Activated T-helper 17 cell treated with anti-CD3 and anti-CD28 coated beads, Interleukin-2, amount 50 U/mL, for 72 hours (primary cell): ENCODE results near the gene PMF1. TPM values are rescaled to one million over a fixed set of nuclear protein-coding genes. Genes with fewer than 3 reads are reported as not detected.

Experiments used
- ATAC-seq: fragments of 150-1000 bp; cut with Tn5 transposase; replicated peaks from 2 replicates; pipeline ENCODE4 v1.10.0; 2021; ENCODE audit warnings: mild to moderate bottlenecking, moderate library complexity
- H3K27ac Mint-ChIP-seq: one replicate; pipeline ENCODE4 v1.8.0; 2022; ENCODE audit warnings: mixed read lengths
- H3K27me3 Mint-ChIP-seq: one replicate; pipeline ENCODE4 v1.8.0; 2022; ENCODE audit warnings: mixed read lengths
- H3K36me3 Mint-ChIP-seq: one replicate; pipeline ENCODE4 v1.8.0; 2022; ENCODE audit warnings: low read depth, mild to moderate bottlenecking, mixed read lengths
- H3K4me1 Mint-ChIP-seq: one replicate; pipeline ENCODE4 v1.8.0; 2022; ENCODE audit warnings: mixed read lengths
- H3K4me3 Mint-ChIP-seq: one replicate; pipeline ENCODE4 v1.8.0; 2022; ENCODE audit warnings: mild to moderate bottlenecking, mixed read lengths
- H3K9me3 Mint-ChIP-seq: one replicate; pipeline ENCODE4 v1.8.0; 2022; ENCODE audit warnings: mixed read lengths
- total RNA-seq, 2 donors: library from RNA; stranded (reverse); gene quantifications; one replicate each; pipeline ENCODE4 v1.2.3, GENCODE V29; 2022

PMF1 gene
- total RNA-seq, 2 donors from 2014 or later, result 85.6 to 87.3 TPM

GRCh38 chr1:156253634-156254033 is 40.8 kb downstream of the PMF1 start:
- H3K27ac Mint-ChIP-seq, result peak overlapping the region; percentile 88
- H3K4me3 Mint-ChIP-seq, result no peak overlapping the region
- H3K36me3 Mint-ChIP-seq, result peaks cover 76% of the 10 kb centered on the region
- H3K9me3 Mint-ChIP-seq, result no peaks in the 10 kb centered on the region
- H3K4me1 Mint-ChIP-seq, result peaks cover 11% of the 10 kb centered on the region
- no peaks in the 10 kb centered on the region for H3K27me3 Mint-ChIP-seq
- no peak for ATAC-seq

DNA sequence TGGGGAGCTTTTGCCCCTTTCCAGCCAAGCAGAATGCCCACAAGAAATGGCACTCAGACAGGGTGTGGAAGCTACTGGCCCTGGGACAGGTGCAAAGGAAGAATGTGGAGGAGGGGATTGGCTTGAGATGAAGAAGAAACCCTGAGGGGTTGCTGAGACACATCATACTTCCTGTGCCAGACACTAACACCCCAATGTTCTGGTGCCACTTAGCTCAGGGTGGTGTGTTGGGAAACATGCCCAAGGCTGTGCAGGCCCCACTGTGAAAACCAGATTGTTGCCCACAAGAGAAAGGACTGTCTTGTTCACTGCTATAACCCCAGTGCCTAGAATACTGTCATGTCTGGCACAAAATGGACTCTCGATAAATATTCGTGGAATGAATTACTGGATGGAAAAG is 44.9 kb downstream of the PMF1 start:
- H3K36me3 Mint-ChIP-seq, result peaks cover 91% of the 10 kb centered on the region
- no peaks in the 10 kb centered on the region for H3K9me3 Mint-ChIP-seq
- H3K27ac Mint-ChIP-seq, result no peak overlapping the region
- H3K4me3 Mint-ChIP-seq, result no peak overlapping the region
- H3K27me3 Mint-ChIP-seq, result no peaks in the 10 kb centered on the region
- ATAC-seq, result no peak
- H3K4me1 Mint-ChIP-seq, result peaks cover 12% of the 10 kb centered on the region

- no peak overlapping the region for H3K4me3 Mint-ChIP-seq
- no peaks in the 10 kb centered on the region for H3K27me3 Mint-ChIP-seq
- H3K4me1 Mint-ChIP-seq, result peaks cover 7% of the 10 kb centered on the region
- no peak overlapping the region for H3K27ac Mint-ChIP-seq
- ATAC-seq, result no peak
- H3K9me3 Mint-ChIP-seq, result no peaks in the 10 kb centered on the region
- H3K36me3 Mint-ChIP-seq, result peaks cover 91% of the 10 kb centered on the region
Measured at GRCh38 chr1:156258859-156259258, 46.1 kb downstream of the PMF1 start.

DNA sequence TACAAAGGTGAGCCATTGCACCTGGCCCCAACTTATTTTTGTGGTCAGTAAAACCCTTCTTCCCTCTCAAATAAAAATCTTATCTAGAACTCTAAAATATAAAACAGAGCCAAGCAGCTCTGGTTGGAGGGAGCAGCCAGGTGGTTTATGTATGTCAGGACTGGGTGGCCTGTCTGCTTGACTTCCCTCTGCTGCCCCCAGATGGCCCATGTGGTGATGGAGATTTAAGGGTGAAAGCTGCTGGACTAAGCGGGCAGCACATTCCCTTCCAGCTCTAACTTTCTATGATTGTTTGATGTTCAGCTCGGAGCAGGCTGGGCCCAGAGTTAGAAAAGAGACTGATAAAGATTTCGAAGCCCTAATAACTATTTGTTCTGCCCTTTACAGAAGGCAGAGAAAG is 47.0 kb downstream of the PMF1 start:
- H3K9me3 Mint-ChIP-seq, result no peaks in the 10 kb centered on the region
- no peak overlapping the region for H3K4me3 Mint-ChIP-seq
- ATAC-seq, result no peak
- H3K36me3 Mint-ChIP-seq, result peaks cover 93% of the 10 kb centered on the region
- H3K4me1 Mint-ChIP-seq, result peaks cover 4% of the 10 kb centered on the region
- H3K27ac Mint-ChIP-seq, result peak overlapping the region; percentile 84
- no peaks in the 10 kb centered on the region for H3K27me3 Mint-ChIP-seq

GRCh38 chr1:156260896-156261295 is 48.1 kb downstream of the PMF1 start:
- peaks cover 100% of the 10 kb centered on the region for H3K36me3 Mint-ChIP-seq
- H3K27ac Mint-ChIP-seq, result peak overlapping the region; percentile 84
- ATAC-seq, result no peak
- peaks cover 4% of the 10 kb centered on the region for H3K4me1 Mint-ChIP-seq
- no peaks in the 10 kb centered on the region for H3K27me3 Mint-ChIP-seq
- H3K4me3 Mint-ChIP-seq, result no peak overlapping the region
- no peaks in the 10 kb centered on the region for H3K9me3 Mint-ChIP-seq

DNA sequence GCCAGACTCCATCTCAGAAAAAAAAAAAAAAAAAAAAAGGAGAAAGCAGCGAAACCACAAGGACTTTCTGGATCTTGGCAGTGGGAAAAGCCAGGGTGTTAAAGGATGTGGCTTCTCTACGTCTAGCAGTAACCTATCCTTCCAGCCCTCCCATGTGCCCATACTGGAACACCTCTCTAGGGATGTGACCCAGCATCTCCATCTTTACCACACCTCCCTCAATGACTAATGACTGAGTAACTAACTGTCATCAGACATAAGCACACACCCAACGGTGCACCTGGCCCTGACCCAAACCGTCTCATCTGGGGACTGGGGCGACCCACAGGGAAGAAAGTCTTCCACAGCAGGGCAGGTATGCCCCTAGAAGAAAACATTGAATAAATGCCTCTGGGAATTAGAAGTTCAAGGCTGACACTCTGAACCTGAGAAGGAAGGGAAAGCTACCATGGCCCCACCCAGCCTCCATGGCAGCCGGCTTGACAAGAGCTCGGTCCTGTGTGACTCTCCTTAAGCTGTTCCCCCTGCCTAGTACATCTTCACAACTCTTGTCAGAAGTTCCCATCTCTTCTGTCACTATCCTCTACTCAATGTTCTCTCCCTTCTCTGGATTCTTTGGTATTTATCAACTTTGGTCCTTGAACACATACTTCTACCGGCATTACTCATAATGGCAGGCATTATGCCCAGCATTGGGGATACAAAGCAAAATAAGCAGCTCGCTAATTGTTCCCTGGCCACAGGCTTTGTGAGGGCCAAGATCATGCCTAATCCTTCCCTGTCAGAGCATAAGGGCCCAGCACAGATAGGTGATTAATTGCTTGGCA is 49.9 kb downstream of the PMF1 start:
- no peak overlapping the region for H3K4me3 Mint-ChIP-seq
- H3K36me3 Mint-ChIP-seq, result peaks cover 100% of the 10 kb centered on the region
- peaks cover 4% of the 10 kb centered on the region for H3K4me1 Mint-ChIP-seq
- H3K27ac Mint-ChIP-seq, result peak overlapping the region; percentile 14
- H3K9me3 Mint-ChIP-seq, result no peaks in the 10 kb centered on the region
- peak; percentile 93 for ATAC-seq
- H3K27me3 Mint-ChIP-seq, result no peaks in the 10 kb centered on the region

DNA sequence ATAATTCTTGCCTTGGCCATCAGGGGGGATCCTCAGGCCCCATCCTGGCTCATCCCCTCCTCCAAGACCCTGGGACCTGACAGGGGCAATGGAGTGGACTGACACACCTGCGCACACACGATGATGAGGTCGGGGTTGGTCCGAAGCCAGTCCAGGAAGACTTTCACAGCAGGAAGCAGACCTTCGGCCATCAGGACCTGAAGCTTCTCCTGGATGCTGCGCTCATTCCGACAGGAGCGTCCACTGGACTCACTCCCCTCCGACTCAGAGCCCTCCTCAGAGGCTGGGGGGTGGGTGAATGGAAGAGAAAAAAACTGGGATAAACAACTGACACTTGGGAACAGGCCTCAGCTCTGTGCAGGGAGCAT is 50.5 kb downstream of the PMF1 start:
- no peak for ATAC-seq
- Mint-ChIP-seq H3K4me3 (no peak overlapping the region), H3K27me3 (no peaks in the 10 kb centered on the region), H3K9me3 (no peaks in the 10 kb centered on the region), H3K36me3 (peaks cover 100% of the 10 kb centered on the region), H3K27ac (peak overlapping the region; percentile 14), H3K4me1 (peaks cover 4% of the 10 kb centered on the region)

DNA sequence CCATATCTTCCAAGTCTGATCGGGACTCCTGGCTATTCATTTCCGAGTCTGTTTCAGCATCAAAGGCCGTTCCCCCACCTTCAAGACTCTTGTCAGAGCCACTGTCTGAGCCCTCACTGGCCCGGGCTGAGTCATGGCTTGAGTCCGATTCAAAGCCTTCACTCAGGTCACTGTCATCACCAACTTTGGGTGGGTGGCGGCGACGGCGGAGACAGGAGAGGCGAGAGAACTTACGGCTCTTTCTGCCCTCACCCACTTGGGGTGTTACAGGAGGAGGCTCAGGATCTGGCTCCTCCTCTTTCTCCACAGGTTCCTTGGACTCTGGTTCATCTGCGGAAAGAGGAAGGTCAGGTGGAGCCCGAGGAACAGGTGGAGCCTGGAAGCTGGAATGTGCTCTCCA is 53.2 kb downstream of the PMF1 start:
- peaks cover 2% of the 10 kb centered on the region for H3K4me1 Mint-ChIP-seq
- no peak overlapping the region for H3K4me3 Mint-ChIP-seq
- H3K9me3 Mint-ChIP-seq, result no peaks in the 10 kb centered on the region
- H3K36me3 Mint-ChIP-seq, result peaks cover 100% of the 10 kb centered on the region
- ATAC-seq, result no peak
- H3K27me3 Mint-ChIP-seq, result no peaks in the 10 kb centered on the region
- no peak overlapping the region for H3K27ac Mint-ChIP-seq

DNA sequence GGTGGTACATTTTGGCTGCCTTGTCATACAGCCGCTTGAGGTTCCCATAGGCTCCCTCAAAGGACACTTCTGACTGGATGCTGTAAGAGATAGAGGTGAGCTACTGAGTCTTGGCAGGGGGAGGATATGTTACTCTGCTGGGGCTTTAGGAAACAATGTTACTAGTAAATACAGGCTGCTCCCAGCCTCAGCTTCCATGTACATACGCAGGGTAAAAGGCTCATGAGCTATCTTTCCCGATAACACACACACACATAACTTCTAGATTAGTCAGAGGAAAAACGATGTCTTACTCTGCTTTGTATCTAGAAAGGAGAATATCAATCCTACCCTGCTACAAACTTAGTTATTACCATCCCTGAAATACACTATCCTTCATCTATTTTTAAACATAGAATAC is 55.5 kb downstream of the PMF1 start:
- ATAC-seq, result no peak
- Mint-ChIP-seq H3K9me3 (no peaks in the 10 kb centered on the region), H3K27ac (no peak overlapping the region), H3K36me3 (peaks cover 100% of the 10 kb centered on the region), H3K27me3 (no peaks in the 10 kb centered on the region), H3K4me3 (no peak overlapping the region), H3K4me1 (no peaks in the 10 kb centered on the region)

DNA sequence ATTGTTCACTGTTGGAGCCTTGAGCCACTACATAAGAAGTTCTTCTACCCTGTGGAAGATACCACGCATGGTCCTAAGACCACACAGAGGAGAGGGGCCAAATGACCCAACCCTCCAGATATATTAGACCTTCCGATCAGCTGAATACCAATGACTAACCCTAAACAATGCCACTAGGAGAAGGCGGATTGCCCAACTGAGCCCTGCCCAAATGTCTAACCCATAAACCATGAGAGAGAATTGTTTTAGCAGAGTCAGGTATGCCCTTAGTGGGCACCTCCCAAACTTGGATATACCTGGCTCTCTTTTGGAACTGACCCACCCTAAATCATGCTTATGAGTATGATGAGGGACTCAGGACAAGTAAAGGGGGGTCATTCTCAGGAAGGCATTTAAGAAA is 57.5 kb downstream of the PMF1 start:
- Mint-ChIP-seq H3K4me1 (no peaks in the 10 kb centered on the region), H3K4me3 (no peak overlapping the region), H3K27me3 (no peaks in the 10 kb centered on the region), H3K9me3 (no peaks in the 10 kb centered on the region), H3K36me3 (peaks cover 100% of the 10 kb centered on the region), H3K27ac (no peak overlapping the region)
- no peak for ATAC-seq

DNA sequence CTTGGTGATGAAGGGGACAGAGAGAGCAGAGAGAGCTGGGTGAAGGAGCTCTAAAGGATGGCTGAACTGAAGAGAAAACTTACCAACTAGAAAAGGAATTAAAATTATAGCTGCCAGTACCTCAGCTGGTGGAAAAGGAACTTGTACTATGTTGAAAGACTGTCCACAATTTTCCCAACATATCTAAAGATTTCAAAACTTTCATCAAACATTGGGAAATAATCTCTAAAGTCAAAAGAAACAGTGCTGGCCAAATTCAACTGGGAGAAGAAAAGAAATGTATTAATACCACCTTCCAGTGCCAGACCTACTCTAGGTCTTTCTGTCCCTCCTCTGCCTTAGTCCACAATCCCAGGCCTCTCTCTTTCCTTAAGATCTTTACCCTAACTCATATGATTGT is 63.7 kb downstream of the PMF1 start:
- peaks cover 99% of the 10 kb centered on the region for H3K36me3 Mint-ChIP-seq
- no peak for ATAC-seq
- H3K9me3 Mint-ChIP-seq, result no peaks in the 10 kb centered on the region
- H3K4me3 Mint-ChIP-seq, result no peak overlapping the region
- H3K4me1 Mint-ChIP-seq, result peaks cover 14% of the 10 kb centered on the region
- H3K27ac Mint-ChIP-seq, result no peak overlapping the region
- no peaks in the 10 kb centered on the region for H3K27me3 Mint-ChIP-seq

DNA sequence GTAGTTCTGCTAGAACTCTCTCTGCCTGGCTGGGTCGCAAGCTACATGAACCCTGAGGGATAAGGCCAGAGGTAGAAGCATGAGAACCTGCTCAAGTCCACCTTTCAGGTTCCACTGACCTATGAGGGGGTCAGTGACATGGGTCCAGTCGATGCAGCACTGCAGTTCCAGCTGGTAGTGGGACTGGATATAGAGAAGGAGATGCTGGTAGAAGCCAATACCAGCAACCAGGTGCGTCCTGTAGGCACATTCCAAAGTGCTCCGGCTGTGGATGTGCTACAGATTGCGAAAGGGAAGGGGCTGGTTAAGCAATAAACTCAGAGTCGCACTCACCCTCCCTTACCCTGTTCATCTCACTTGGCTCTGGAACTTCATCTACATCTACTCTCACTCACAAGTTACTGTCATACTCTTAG is 64.2 kb downstream of the PMF1 start:
- H3K9me3 Mint-ChIP-seq, result no peaks in the 10 kb centered on the region
- H3K4me1 Mint-ChIP-seq, result peaks cover 14% of the 10 kb centered on the region
- H3K4me3 Mint-ChIP-seq, result no peak overlapping the region
- peaks cover 99% of the 10 kb centered on the region for H3K36me3 Mint-ChIP-seq
- no peak for ATAC-seq
- no peak overlapping the region for H3K27ac Mint-ChIP-seq
- H3K27me3 Mint-ChIP-seq, result no peaks in the 10 kb centered on the region

GRCh38 chr1:156279837-156280236 is 67.0 kb downstream of the PMF1 start:
- Mint-ChIP-seq H3K4me3 (peak overlapping the region; percentile 100), H3K27me3 (no peaks in the 10 kb centered on the region), H3K4me1 (peaks cover 23% of the 10 kb centered on the region), H3K9me3 (no peaks in the 10 kb centered on the region), H3K36me3 (peaks cover 81% of the 10 kb centered on the region), H3K27ac (peak overlapping the region; percentile 11)
- ATAC-seq, result no peak

DNA sequence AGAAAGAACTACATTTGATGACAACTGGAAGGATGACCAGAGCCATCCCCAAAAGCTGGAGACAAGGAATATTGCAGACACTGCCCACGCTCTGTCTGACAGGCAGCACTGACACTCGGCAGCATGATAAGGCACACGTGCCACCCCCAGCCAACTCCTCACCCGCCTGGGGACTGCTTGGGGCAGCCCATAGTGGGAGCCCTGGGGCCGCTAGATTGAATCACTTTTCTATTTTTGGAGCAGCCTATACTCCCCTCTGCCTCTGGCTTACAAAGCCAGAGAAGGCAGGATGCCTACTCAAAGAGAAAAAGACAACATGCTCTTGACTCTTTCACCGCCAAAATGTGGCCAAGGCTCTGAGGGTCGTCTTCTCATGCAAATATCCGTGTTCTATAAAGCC is 68.5 kb downstream of the PMF1 start:
- peaks cover 80% of the 10 kb centered on the region for H3K36me3 Mint-ChIP-seq

DNA sequence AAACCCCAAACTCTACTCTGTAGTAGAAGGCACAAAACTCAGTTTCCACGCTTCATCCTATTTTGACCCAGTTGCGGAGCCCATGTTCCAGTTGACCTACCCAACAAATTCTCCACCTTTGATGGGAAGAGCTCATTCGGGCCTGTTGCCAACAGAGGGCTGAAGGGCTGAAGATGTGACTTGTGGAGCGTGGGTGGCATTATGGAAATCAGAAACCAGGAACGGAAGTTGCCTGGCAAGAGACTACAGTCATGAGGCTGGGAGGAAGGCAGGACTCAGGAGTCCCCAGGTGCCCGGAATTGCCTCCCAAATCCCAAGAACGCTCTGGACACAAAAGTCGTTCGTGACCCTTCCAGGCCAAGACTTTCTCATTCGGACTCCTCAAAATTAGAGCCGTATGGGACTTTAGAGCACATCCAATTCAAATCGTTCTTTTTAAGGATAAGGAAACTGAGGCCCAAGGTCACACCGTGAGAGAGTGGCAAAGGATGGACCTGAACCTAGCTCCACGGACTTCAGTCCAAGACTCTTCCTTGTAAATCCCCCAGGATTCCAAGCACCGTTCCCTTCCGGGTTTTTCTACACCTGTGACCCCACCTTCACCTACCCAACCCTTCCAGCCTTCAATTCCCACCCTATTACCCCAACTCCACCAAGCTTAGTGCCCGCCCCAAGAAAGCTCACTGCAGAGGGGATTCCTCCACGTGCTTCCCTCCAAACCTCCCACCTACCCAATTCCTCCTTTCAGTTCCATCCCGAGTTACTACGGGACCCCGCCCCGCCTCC is 69.1 kb downstream of the PMF1 start:
- H3K36me3 Mint-ChIP-seq, result peaks cover 80% of the 10 kb centered on the region
- ATAC-seq, result peak; percentile 37
- peak overlapping the region; percentile 98 for H3K27ac Mint-ChIP-seq
- no peaks in the 10 kb centered on the region for H3K9me3 Mint-ChIP-seq
- peak overlapping the region; percentile 100 for H3K4me3 Mint-ChIP-seq
- H3K4me1 Mint-ChIP-seq, result peaks cover 23% of the 10 kb centered on the region
- no peaks in the 10 kb centered on the region for H3K27me3 Mint-ChIP-seq

More for the DNA sequence above, 68.5 kb downstream of the PMF1 start:
- peaks cover 23% of the 10 kb centered on the region for H3K4me1 Mint-ChIP-seq
- peak overlapping the region; percentile 98 for H3K27ac Mint-ChIP-seq
- no peaks in the 10 kb centered on the region for H3K27me3 Mint-ChIP-seq
- peak overlapping the region; percentile 100 for H3K4me3 Mint-ChIP-seq
- ATAC-seq, result peak; percentile 74
- no peaks in the 10 kb centered on the region for H3K9me3 Mint-ChIP-seq
